H1 (cell line): ENCODE data around the gene ZNF70. TPM values are rescaled to one million over a fixed set of nuclear protein-coding genes. Genes with fewer than 3 reads are reported as not detected.

Experiments
- CHD7 ChIP-seq: fragments of 300-600 bp; sonication (generic); IDR thresholded peaks from 2 replicates; pipeline ENCODE4 v1.7.1; 2012; ENCODE audit warnings: low read length, moderate library complexity, mild to moderate bottlenecking, inconsistent platforms; ENCODE audit not compliant: insufficient replicate concordance
- polyA plus RNA-seq, 7 experiments: library from polyadenylated mRNA; depleted of rRNA in 3 of 7; stranded (reverse) in 5 of 7; unstranded in 2 of 7; fragments of >200 nt in 5 of 7; fragments of 200-250 nt in 2 of 7; gene quantifications; 1 replicate in 5 of 7; 2 replicates in 1 of 7; 4 replicates in 1 of 7; pipeline versions ENCODE4 v1.2.1 to v1.2.3, GENCODE V29; 2011 to 2013; ENCODE audit warnings: missing spikeins in 2 of 7, mixed read lengths in 2 of 7
- total RNA-seq: library from RNA; stranded (reverse); fragmentation: NEBNext Ultra II Directional; extraction: Animal tissue kit (Norgen Biotek cat#: 25700); gene quantifications from 2 replicates; pipeline ENCODE4 v1.2.1, GENCODE V29; 2021

ZNF70 gene
- total and polyA plus RNA-seq, 2 of the 8 experiments (the other 6 are each of a cell fraction or from before 2014, with no cell fraction given): 1.1 to 2.6 TPM

GRCh38 chr22:23763954-23764353 is 13.0 kb upstream of the ZNF70 start (continued):
- TF ChIP-seq CHD7: no peak
- TF ChIP-seq, all 59 proteins: peak for 0
